EH (cell line): Measurements from ENCODE around the gene PHPT1.
A peak's percentile ranks its signal among the peaks of the same experiment; 100 is the strongest.
"Not testable (repeated sequence)": the region's sequence is repeated elsewhere in the genome, so short reads cannot be mapped to it uniquely, and the experiment has no call there.

Experiments used
- DNase-seq: peaks from one replicate; pipeline ENCODE4 v3.0.0-alpha.2; 2015; ENCODE audit warnings: low read depth

Gene PHPT1

GRCh38 chr9:136849038-136849959, at the start of gene PHPT1:
TSS of gene PHPT1 (plus strand) at chr9:136849409. CDS start at chr9:136849431, 22 bp downstream.
- DNase-seq = peak; percentile 99

- DNase-seq = peak; percentile 65
These were observed 49.2 kb upstream of the PHPT1 start for GRCh38 chr9:136799854-136800657.

GRCh38 chr9:136802321-136802720, 46.9 kb upstream of the PHPT1 start:
- no peak for DNase-seq

GRCh38 chr9:136803009-136803550, 46.1 kb upstream of the PHPT1 start:
- not testable (repeated sequence) for DNase-seq

GRCh38 chr9:136803551-136804508, 45.4 kb upstream of the PHPT1 start:
- DNase-seq = no peak

GRCh38 chr9:136804509-136805206, 44.6 kb upstream of the PHPT1 start:
- DNase-seq = no peak

GRCh38 chr9:136805207-136805740, 43.9 kb upstream of the PHPT1 start:
- DNase-seq = no peak

- no peak for DNase-seq
These were observed 43.1 kb upstream of the PHPT1 start for GRCh38 chr9:136806067-136806466.

- no peak for DNase-seq
These were observed 42.5 kb upstream of the PHPT1 start for GRCh38 chr9:136806631-136807201.

GRCh38 chr9:136807281-136808074, 41.7 kb upstream of the PHPT1 start, which contains the start of gene RABL6:
TSS of gene RABL6 (plus strand) at chr9:136807948. CDS start at chr9:136808197, 249 bp downstream.
- peak; percentile 75 for DNase-seq

- peak; percentile 17 for DNase-seq
These were observed 41.0 kb upstream of the PHPT1 start for GRCh38 chr9:136808075-136808805.

GRCh38 chr9:136808806-136809158, 40.4 kb upstream of the PHPT1 start:
- peak; percentile 56 for DNase-seq

GRCh38 chr9:136814725-136815421, 34.3 kb upstream of the PHPT1 start:
- DNase-seq = no peak

- DNase-seq = no peak
These were observed 33.8 kb upstream of the PHPT1 start for GRCh38 chr9:136815422-136815782.

- DNase-seq = no peak
These were observed 28.0 kb upstream of the PHPT1 start for GRCh38 chr9:136820971-136821825.

- DNase-seq = no peak
These were observed 27.2 kb upstream of the PHPT1 start for GRCh38 chr9:136821826-136822544.
